ENCODE data around the gene SAT2.

DNA sequence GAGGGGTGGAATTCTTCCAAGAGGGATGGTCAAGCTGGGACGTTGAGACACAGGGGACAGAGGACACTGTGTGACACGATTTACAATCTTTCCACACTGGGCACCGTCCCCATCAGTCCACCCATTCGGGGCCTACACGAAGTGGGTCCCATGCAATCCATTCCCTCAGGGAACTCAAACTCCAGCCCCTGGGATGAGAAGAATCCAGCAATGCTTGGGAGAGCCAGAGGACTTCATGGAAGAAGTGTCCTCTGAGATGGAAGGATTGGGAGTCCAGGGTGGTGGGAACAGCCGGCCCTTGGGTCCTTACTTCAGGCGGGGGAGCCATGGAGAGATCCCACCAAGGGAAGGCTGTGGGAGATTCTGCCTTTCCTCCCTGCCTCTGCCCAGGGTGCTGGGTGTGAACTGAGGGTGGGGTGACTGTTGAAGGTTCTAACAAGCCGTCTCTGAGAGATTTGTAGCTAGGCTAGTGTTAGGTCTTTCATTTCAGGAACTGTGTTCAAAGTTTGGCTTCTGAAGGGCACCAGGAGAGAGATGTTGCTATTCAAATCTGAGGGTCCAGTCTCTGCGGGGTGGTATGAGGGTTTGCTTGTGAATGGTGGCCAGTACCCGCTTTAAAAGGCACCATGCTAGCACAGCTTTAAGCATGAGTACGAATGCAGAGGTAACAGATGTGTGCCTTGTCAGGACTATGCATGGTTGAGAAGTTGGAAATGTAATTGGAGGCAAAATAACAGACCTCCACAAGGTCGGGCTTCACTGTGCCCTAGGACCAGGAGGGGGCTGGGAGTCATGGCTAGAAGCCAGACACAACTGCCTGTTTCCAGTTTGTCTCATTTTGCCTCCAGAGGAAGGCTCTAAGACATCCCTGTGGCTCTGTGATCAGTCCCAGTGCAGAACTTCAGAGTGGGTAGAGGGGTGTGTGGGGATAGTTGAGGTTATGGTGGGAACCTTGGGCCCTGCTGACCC, 25.1 kb upstream of the SAT2 start:
- TF ChIP-seq EZH2 (IDR thresholded peaks at IDR 0.05) (no peak), POLR2AphosphoS5 (IDR thresholded peaks at IDR 0.05; ENCODE audit: borderline replicate concordance, low read depth, low read length) (no peak), FOXP2 (optimal IDR thresholded peaks at IDR 0.05; ENCODE audit: control extremely low read depth, extremely low read length, insufficient read depth) (no peak)
